GM12892 (cell line): ENCODE data around the gene ZPBP2.
"Not testable (repeated sequence)": the region's sequence is repeated elsewhere in the genome, so short reads cannot be mapped to it uniquely, and the experiment has no call there.

Experiments
- DNase-seq: peaks from one replicate; pipeline ENCODE4 v3.0.0; 2011; ENCODE audit not compliant: insufficient read length
- FAIRE-seq: peaks from 2 replicates; lab custom pipeline; 2011; peaks lifted over from hg19 to GRCh38; lab: Jason Lieb, UNC
- POLR2A ChIP-seq: IDR thresholded peaks from 2 replicates; pipeline ENCODE4 v1.6.1; 2011; ENCODE audit warnings: low read depth, low read length, control low read depth
- POLR2AphosphoS5 ChIP-seq: IDR thresholded peaks from 2 replicates; pipeline ENCODE4 v1.6.1; 2011; ENCODE audit warnings: low read depth, low read length, control low read depth
- TAF1 ChIP-seq: IDR thresholded peaks from 2 replicates; pipeline ENCODE4 v1.6.1; 2011; ENCODE audit warnings: low read depth, mild to moderate bottlenecking, control low read depth, low read length, borderline replicate concordance

The ZPBP2 gene

GRCh38 chr17:39836117-39836516, 31.9 kb upstream of the ZPBP2 start:
- peak; percentile 5 for FAIRE-seq
- DNase-seq: no peak
- no peak for TF ChIP-seq POLR2A
- no peak for TF ChIP-seq TAF1
- no peak for TF ChIP-seq POLR2AphosphoS5

- DNase-seq (no peak), FAIRE-seq (no peak)
- TF ChIP-seq POLR2AphosphoS5 (no peak), TAF1 (no peak), POLR2A (no peak)
Observed at GRCh38 chr17:39838057-39838456, 29.9 kb upstream of the ZPBP2 start.

- no peak for TF ChIP-seq TAF1
- peak; percentile 55 for TF ChIP-seq POLR2AphosphoS5
- no peak for DNase-seq
- FAIRE-seq: no peak
Observed at GRCh38 chr17:39838784-39839183, 29.2 kb upstream of the ZPBP2 start.

GRCh38 chr17:39841134-39841683, 26.8 kb upstream of the ZPBP2 start:
- TF ChIP-seq POLR2AphosphoS5: no peak
- TF ChIP-seq TAF1: no peak
- no peak for TF ChIP-seq POLR2A
- FAIRE-seq: peak; percentile 50
- no peak for DNase-seq

DNA sequence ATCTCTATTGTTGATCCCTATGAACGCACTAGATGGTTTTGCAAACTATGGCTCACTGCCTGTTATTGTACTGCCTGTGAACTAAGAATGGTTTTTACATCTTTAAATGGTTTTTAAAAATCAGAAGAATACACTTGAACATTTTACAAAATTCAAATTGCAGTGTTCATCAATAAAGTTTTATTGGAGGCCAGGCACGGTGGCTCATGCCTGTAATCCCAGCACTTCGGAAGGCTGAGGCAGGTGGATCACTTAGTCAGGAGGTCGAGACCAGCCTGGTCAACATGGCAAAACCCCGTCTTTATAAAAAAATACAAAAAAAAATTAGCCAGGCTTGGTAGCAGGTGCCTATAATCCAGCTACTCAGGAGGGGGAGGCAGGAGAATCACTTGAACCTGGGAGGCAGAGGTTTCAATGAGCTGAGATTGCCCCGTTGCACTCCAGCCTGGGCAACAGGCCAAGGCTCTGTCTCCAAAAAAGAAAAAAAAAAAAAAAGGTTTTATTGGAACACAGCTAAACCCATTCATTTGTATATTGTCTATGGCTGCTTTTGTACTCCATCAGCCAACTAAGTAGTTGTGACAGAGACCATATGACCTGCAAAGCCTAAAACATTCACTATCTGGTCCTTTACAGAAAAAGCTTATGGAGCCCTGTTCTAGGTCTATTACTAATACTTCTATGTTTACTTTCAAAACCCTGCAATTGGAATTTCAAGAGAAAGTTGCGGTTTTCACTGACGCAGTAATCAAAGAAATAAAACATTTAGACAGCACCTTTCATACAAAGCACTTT, 22.8 kb upstream of the ZPBP2 start:
- no peak for DNase-seq
- TF ChIP-seq POLR2AphosphoS5 (no peak), TAF1 (no peak), POLR2A (no peak)
- peak; percentile 80 for FAIRE-seq

DNA sequence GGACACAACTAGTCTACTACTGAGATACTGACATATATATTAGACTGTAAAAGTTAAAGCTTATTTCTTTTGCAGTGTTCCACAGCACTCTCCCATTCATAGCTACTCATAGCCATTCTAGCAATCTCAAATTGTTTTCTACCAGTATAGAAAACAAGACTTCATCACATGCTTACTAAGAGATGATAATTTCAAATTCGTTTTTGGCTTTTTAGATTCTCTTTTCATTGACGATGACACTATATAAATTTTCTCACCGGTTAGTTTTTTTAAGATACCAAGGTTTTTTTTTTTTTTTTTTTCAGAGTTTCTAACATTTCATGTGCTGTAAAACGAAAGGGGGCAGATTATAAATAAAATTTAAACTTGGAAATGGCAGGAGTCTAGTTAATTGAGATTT, 21.8 kb upstream of the ZPBP2 start:
- no peak for DNase-seq
- TF ChIP-seq POLR2AphosphoS5: no peak
- no peak for FAIRE-seq

DNA sequence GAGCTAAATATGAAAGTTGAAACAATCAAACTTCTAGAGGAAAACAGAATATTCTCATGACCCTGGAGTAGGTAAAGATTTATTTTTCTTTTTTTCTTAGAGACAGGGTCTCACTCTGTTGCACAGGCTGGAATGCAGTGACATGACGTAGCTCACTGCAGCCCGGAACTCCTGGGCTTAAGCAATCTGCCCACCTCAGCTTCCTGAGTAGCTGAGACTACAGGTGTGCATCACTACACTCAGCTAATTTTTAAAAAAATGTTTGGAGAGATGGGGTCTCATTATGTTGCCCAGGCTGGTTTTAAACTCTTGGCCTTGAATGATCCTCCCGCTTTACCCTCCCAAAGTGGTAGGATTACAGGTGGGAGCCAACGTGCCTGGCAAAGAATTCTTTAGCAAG, 19.4 kb upstream of the ZPBP2 start:
- DNase-seq (no peak), FAIRE-seq (peak; percentile 67)
- TF ChIP-seq POLR2A (no peak), POLR2AphosphoS5 (no peak), TAF1 (no peak)

DNA sequence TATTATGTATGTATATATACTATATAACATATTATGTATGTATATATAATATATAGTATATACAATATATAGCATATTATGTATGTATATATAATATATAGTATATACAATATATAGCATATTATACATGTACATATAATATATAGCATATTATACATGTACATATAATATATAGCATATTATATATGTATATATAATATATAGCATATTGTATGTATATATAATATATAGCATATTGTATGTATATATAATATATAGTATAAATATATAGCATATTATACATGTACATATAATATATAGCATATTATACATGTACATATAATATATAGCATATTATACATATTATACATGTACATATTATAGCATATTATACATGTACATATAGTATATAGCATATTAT, 17.8 kb upstream of the ZPBP2 start:
- not testable (repeated sequence) for DNase-seq, FAIRE-seq

- FAIRE-seq (peak; percentile 93), DNase-seq (no peak)
- TF ChIP-seq POLR2A: no peak
- TF ChIP-seq POLR2AphosphoS5: 0 out of 2 replicates have a peak, but pooled peaks have one; percentile 21
Observed at GRCh38 chr17:39852239-39852638, 15.8 kb upstream of the ZPBP2 start.

DNA sequence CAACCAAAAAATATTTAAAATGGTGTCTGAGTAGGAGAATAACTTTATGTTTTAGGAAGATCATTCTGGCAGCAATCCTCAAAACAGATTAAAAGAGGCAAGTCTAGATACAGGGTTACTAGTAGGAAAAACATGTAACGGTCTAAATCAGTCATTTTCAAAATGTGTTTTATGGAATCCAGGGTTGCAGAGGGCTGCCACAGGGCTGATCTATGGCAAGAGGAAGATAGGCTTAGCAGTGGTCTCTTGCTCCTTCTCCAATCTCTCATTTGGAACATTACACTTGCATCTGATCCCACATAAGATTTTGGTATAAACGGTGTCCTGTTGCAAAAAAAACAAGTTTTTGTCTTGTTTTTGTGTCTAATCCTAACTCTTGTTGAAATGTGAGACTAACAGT, 13.1 kb upstream of the ZPBP2 start:
- TF ChIP-seq POLR2A (no peak), POLR2AphosphoS5 (no peak), TAF1 (no peak)
- no peak for DNase-seq
- FAIRE-seq: peak; percentile 58

- not testable (repeated sequence) for DNase-seq, FAIRE-seq
Observed at GRCh38 chr17:39855911-39856649, 11.9 kb upstream of the ZPBP2 start.

DNA sequence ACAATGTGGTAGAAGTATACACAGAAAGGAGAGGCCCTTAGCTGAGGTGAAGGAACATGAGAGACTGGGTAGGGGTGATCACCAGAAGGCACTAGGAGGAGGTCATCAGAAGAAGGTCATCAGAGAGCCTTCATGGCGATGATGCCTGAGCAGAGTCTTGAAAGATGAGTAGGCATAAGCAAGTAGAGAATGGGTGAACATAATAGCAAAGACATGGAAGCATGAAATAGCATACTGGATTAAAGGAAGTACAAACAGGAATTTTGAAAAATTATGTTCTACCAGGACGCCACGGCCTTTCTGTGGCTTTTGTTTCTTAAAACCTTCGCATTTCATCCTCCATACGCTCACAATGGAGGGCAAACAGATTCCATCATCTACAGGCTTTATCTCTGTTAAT, 6.8 kb upstream of the ZPBP2 start:
- FAIRE-seq (peak; percentile 78), DNase-seq (no peak)
- TF ChIP-seq TAF1 (no peak), POLR2AphosphoS5 (no peak), POLR2A (no peak)
